Thoracic aorta (tissue), 2 donors: ENCODE data around the gene EMC8. TPM values are rescaled to one million over a fixed set of nuclear protein-coding genes. Genes with fewer than 3 reads are reported as not detected.

Experiments
- ATAC-seq: fragments of 150-250 bp; one replicate; pipeline ENCODE4 v1.8.0; 2017; ENCODE audit warnings: low read depth; ENCODE audit not compliant: insufficient number of reproducible peaks, low FRiP score
- DNase-seq: peaks from one replicate; pipeline ENCODE4 v3.0.0-alpha.2; 2020; ENCODE audit warnings: low spot score
- H3K27ac ChIP-seq, 2 donors: fragments of 200-600 bp; sonication (generic); 1 replicate in 1 of 2; 2 replicates in 1 of 2; pipeline ENCODE4 v1.5.1; 2016; ENCODE audit warnings: mild to moderate bottlenecking in 2 of 2, moderate library complexity in 2 of 2
- H3K27me3 ChIP-seq: fragments of 200-600 bp; sonication (generic); replicated peaks from 2 replicates; pipeline ENCODE4 v1.6.0; 2016; ENCODE audit warnings: mild to moderate bottlenecking; ENCODE audit not compliant: insufficient read depth
- H3K36me3 ChIP-seq: fragments of 200-600 bp; sonication (generic); one replicate; pipeline ENCODE4 v1.5.1; 2016
- H3K4me1 ChIP-seq, 2 donors: fragments of 200-600 bp; sonication (generic); 1 replicate in 1 of 2; 2 replicates in 1 of 2; pipeline versions ENCODE4 v1.5.1 to v1.6.0; 2016; ENCODE audit warnings: low read depth in 2 of 2, mild to moderate bottlenecking in 1 of 2; ENCODE audit not compliant: control insufficient read depth in 1 of 2
- H3K4me3 ChIP-seq: fragments of 200-600 bp; sonication (generic); 2 replicates; pipeline ENCODE4 v1.5.1; 2016; ENCODE audit warnings: mild to moderate bottlenecking
- H3K9me3 ChIP-seq: fragments of 200-600 bp; sonication (generic); 2 replicates; pipeline ENCODE4 v1.5.1; 2016
- total RNA-seq, 2 donors: library from RNA; depleted of rRNA; stranded (reverse); fragments of >200 nt; gene quantifications; one replicate each; pipeline versions ENCODE4 v1.1.0 to v1.2.3, GENCODE V29; 2016
- TF ChIP-seq, protein P1 (sequence below): fragments of 200-600 bp; sonication (generic); IDR thresholded peaks from one replicate; pipeline ENCODE4 v1.5.1; 2019; ENCODE audit warnings: antibody characterized with exemption

The EMC8 gene
- total RNA-seq, 2 donors from 2014 or later, result 30.7 to 36.6 TPM

DNA sequence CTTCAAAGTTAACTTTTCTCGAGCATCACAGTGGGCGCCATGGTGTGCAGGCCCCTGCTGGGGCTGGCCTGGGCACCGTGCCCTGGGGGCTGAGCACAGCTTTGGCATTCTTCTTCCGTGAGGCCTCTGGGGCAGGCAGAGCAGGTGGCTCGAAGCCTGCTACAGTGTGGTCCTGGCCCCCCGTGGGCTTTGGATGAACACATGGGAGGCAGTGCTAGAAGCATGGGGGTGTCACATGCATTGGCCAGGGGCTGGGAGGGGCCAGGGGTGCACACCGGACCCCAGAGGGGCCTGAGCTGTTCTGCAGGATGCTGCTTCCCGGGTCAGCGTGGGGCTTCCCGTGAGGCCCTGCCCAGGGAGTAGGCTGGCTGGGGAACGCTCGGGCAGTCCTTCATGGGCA lies 36.4 kb downstream of the EMC8 start:
- no peak overlapping the region for H3K4me3 ChIP-seq
- no peak overlapping the region for H3K27ac ChIP-seq
- H3K9me3 ChIP-seq, result no peaks in the 10 kb centered on the region
- no peaks in the 10 kb centered on the region for H3K4me1 ChIP-seq
- DNase-seq (no peak), ATAC-seq (no peak)
- H3K36me3 ChIP-seq, result no peaks in the 10 kb centered on the region
- TF ChIP-seq, protein P1, sequence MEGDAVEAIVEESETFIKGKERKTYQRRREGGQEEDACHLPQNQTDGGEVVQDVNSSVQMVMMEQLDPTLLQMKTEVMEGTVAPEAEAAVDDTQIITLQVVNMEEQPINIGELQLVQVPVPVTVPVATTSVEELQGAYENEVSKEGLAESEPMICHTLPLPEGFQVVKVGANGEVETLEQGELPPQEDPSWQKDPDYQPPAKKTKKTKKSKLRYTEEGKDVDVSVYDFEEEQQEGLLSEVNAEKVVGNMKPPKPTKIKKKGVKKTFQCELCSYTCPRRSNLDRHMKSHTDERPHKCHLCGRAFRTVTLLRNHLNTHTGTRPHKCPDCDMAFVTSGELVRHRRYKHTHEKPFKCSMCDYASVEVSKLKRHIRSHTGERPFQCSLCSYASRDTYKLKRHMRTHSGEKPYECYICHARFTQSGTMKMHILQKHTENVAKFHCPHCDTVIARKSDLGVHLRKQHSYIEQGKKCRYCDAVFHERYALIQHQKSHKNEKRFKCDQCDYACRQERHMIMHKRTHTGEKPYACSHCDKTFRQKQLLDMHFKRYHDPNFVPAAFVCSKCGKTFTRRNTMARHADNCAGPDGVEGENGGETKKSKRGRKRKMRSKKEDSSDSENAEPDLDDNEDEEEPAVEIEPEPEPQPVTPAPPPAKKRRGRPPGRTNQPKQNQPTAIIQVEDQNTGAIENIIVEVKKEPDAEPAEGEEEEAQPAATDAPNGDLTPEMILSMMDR, result no peak
- H3K27me3 ChIP-seq, result no peaks in the 10 kb centered on the region

GRCh38 chr16:85761861-85762260 lies 37.5 kb downstream of the EMC8 start:
- Histone ChIP-seq H3K27ac (no peak overlapping the region), H3K9me3 (no peaks in the 10 kb centered on the region), H3K4me3 (no peak overlapping the region), H3K4me1 (no peaks in the 10 kb centered on the region), H3K27me3 (no peaks in the 10 kb centered on the region), H3K36me3 (no peaks in the 10 kb centered on the region)
- TF ChIP-seq, protein P1, result no peak
- ATAC-seq, result no peak
- DNase-seq, result no peak

DNA sequence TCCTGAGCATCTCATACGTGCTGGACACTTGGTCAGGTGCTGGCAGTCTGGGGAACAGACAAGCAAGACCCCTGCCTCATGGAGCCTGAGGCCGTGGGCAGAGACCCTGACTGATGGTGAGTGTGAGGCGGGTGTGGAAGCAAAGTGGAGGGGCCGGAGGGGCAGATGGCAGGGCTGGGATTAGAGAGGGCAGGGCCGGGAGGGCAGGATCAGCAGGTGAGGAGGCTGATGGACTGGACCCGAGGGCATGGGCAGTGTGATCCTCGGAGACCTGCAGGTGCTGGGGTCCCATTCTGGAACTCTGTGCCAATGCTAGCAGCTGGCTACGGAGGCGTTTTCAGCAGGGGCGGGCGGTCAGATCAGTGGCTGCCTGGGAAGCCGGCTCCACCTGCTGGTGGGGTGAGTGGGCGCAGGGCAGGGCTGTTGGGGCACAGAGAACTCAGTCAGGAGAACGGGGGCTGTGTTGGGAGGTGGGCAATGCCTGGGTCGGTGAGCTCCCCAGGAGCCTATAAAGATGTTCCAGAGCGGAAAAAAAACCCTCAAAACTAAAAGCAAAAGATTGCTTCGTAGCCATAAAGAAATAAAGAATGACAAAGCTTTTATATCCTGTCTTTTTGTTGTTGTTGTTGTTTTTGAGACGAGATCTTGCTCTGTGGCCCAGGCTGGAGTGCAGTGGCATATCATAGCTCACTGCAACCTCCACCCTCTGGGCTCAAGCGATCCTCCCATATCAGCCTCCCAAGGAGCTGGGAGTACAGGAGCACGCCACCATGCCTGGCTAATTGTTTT lies 39.5 kb downstream of the EMC8 start:
- no peaks in the 10 kb centered on the region for H3K27me3 ChIP-seq
- no peak for DNase-seq
- H3K27ac ChIP-seq, result no peak overlapping the region
- no peaks in the 10 kb centered on the region for H3K4me1 ChIP-seq
- H3K4me3 ChIP-seq, result no peak overlapping the region
- no peaks in the 10 kb centered on the region for H3K36me3 ChIP-seq
- no peaks in the 10 kb centered on the region for H3K9me3 ChIP-seq
- TF ChIP-seq, protein P1, result no peak
- no peak for ATAC-seq

DNA sequence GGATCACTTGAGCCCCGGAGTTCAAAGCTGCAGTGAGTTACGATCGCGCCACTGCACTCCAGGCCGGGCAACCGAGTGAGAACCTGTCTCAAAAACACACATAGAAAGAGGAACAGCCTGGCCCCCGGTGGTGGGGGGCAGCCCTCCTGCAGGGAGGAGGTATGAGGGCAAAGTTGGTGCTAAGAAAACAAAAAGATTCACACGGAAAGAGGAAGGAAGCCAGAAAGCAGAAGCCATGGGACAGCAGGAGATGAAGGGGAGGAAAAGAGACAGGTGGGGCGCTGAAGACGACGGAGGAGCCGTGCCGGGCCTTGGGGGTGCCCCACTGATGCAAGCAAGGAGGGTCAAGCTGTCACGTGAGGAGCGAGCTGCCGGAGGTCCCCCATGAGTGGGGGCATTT lies 40.2 kb downstream of the EMC8 start:
- DNase-seq, result no peak
- no peaks in the 10 kb centered on the region for H3K4me1 ChIP-seq
- no peak overlapping the region for H3K4me3 ChIP-seq
- no peaks in the 10 kb centered on the region for H3K9me3 ChIP-seq
- no peaks in the 10 kb centered on the region for H3K36me3 ChIP-seq
- no peaks in the 10 kb centered on the region for H3K27me3 ChIP-seq
- no peak overlapping the region for H3K27ac ChIP-seq
- no peak for ATAC-seq
- TF ChIP-seq, protein P1, result no peak

DNA sequence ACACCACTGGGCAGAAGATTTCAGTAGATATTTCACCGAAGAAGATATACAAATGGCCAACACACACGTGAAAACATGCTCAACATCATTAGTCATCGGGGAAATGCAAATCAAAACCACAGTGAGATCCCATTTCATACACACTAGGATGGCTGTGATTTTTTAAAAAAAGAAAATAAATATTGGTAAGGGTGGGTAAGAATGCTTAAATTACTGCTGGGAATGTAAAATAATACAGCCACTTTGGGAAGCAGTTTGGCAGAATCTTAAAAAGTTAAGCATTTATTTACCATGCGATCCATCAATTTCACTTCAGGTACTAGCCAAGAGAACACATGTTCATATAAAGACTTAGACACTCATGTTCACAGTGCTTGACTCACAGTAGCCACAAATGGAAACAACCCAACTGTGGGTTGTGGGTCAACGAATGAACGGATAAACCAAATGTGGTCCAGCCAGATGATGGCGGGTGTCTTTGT lies 42.0 kb downstream of the EMC8 start:
- Histone ChIP-seq H3K27ac (no peak overlapping the region), H3K4me1 (no peaks in the 10 kb centered on the region), H3K27me3 (no peaks in the 10 kb centered on the region), H3K9me3 (no peaks in the 10 kb centered on the region), H3K36me3 (no peaks in the 10 kb centered on the region), H3K4me3 (no peak overlapping the region)
- TF ChIP-seq, protein P1, result no peak
- ATAC-seq (no peak), DNase-seq (no peak)
